NCI-H1694 (cell line): ENCODE data around the gene RALGPS1.
A peak's percentile ranks its signal among the peaks of the same experiment; 100 is the strongest.

Source experiments
- DNase-seq: peaks from one replicate; lab custom pipeline; 2025; lab: John Stamatoyannopoulos, UW

The RALGPS1 gene

DNA sequence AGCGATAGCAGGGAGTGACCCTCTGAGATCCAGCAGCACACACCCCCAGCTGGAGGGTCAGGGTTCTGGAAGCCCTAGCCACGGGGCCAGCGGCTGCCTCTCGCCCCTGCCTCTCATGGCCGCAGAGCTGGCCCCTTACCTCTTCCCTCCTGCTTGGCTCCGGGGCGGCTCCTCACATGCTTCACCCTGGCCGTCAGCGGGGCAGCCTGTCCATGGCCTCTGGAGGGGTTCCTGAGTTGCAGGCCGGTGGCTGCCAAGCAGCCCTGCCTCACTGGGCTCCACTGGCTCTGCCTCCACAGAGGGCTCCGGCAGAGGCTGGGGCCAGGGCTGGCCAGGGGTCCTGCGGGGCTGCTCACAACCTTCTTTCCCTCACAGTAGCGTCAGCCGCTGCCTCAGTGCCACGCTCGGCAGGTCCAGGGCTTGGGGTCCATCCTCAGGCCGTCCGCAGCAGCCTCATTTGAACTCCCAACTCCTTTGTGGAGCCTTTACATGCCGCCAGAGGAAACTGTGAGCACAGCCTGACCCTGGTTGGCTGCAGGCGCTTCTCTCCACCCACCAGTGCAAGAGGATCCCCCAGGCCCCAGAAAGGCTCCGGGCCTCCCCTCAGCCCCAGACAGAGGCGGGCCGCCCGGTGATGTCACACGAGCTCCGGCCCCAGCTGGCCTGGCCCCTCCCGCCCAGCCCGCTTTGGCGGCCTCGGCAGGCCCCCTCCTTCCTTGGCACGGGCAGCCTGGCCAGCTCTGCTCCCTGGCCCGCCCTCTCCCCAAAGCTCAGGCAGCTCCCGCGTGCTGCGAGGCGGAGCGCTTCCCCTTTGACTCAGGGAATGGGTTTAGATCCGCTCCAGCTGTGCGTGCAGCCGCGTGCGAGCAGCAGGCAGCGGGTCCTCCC lies 207.8 kb downstream of the RALGPS1 start, which contains the start of gene ANGPTL2:
ANGPTL2 (minus strand) TSS at position 460 of the 888 bp plus-strand sequence. CDS start 13,904 bp downstream, outside the sequence.
- peak; percentile 80 for DNase-seq

DNA sequence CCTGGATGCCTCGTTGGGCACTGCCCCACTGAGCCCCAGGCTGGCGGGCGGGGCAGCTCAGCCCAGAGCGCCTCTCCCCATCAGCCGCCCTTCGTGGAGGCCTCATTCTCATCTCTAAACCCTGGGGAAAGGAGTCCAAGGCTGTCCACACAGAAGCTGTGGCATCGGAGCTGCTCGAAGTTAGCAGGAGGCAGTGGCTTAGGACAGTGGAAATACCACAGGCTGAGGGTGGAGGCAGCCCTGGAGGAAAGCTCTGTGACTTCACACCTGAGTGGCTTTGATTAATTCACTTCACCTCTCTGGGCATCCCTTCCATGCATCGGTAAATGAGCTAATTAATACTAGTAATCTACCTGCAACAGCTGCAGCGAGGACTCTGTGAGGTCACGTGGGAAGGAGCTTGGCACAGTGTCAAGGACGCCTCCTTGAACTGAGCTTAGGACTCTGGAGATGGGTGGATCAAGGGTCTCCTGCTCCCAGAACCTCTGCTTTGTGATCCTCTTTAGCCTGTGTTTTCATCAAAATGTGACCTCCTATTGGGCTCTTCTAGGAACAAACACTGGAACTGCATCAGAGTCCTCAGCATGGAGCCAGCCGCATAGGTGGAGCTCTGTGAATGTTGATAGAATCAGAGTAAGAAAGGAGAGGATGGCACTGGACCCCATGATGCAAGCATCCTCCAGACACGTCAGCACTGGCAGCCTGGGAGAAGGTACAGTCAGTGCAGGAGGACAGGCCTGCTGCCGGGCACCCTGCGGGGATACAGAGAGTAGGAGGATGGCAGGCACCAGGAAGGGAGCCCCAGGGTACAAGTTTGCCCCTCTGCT lies 208.7 kb downstream of the RALGPS1 start:
- DNase-seq: no peak

DNA sequence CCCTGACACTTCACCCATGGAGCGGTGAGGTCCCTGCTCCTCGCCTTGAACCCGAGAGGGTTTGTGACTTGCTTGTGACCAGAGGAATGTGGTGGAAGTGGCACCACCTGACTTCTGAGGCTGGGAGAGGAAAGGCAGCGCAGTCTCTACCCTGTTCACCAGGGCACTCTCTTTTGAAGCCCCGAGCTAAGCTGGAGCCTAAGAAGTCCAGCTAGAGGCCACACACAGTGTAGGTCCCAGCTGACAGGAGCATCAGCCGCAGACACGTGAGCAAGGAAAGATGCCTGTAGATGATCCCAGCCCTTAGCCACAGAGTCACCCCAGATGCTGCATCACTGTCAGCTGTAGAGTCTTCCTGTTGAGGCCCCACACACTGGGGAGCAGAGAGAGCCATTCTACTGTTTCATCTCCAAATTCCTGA lies 209.5 kb downstream of the RALGPS1 start:
- no peak for DNase-seq

- no peak for DNase-seq
Observed at GRCh38 chr9:127124792-127125191, 210.2 kb downstream of the RALGPS1 start.

DNA sequence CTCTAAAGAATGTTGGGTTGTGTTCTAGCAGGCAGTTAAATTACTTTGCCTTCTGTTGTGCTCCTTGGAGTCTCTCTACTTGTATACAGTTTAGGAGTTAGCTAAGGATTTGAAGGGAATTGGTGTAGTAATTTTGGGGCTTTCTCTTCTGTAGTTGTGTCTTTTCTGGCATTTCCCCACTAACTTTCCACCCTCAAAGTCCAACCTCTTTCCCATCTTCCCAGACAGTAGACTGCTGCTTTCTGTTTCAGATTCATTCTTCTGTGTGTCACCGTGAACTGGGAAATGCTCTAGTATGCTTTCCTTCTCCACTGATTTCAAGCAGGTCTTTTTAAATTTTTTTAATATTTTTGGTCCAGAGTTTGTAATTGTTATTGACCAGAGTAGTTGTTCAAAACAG lies 212.4 kb downstream of the RALGPS1 start:
- no peak for DNase-seq

DNA sequence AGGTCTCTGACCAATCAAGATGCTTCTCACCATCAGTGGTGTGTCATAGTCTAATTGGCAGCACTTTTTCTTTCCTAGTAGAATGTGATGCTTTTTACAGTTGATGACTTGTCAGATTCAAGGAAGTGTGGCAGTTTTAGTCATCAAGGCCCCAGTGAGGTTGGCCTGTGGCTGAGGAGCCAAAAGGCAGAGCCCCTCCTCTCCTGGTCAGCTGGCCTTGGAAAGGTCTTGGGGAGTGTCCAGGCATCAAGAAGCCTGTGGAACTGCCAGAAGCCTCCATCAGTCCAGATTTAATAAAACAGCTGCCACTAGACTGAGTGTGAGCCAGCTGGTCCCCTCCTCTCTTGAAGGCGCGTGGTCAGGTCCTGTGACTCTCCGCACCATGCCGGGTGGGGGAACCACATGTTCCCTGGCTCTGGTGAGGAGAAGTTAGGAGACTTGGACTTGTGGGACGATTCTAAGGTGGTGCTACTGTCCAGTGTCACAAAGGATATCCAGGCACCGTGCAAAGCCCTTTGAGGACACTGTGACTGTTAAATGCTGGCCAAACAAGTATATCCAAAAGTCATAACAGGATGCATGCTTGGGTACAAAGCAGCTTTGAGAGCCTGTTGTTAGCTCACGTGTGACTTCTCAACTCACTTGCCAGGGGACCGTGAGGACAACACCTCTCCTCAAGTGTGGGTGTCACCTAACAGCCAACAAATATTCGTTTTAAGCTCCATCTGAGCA lies 213.9 kb downstream of the RALGPS1 start:
- no peak for DNase-seq

DNA sequence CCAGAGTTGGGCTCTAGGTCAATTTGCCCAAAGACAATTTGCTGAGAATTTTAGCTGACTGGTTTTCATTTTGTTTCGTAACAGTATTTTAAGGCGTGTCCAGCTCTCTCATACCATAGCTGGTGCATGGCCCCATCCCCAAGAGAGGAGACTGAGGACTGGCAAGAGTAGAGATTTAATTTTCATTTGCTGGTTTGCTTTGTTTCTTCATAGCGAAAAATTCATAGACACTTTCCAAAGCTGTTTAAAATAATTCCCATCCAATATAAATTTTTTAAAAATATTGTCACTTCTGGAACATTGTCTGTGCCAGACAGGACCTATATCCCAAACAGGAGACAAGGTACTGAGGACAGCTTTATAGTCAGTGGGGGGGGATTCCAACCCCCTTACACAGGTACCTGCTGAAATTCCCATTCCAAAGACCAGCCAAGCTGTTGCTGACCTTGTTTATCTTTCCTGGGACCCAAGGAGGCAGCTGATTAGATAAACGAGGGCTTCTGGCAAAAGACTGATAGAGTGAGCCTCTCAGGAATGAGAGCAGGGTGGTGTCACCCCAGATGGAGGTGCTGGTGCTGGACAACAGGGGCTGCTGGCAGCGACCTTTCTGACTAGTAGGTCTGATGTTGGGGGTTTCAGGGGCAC lies 214.6 kb downstream of the RALGPS1 start:
- DNase-seq: no peak

DNA sequence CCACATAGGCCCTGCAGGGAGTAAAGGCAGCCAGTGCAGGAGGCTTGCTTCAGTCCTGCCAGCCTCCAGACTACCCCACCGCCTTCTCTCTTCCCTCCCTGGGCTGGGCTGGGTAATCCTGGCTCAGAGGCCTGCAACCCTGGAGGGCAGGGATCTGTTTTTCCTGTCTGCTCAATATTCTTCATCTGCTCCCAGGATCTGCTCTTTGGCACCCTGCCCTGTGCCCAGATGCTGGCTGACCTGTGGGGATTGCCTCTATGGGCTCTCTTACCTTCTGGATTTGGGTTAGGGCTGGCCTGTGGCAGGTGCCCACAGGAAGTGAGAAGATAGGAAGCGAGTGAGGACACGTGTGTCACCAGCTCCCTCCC lies 215.1 kb downstream of the RALGPS1 start:
- no peak for DNase-seq

GRCh38 chr9:127130235-127130634 lies 215.7 kb downstream of the RALGPS1 start:
- no peak for DNase-seq

GRCh38 chr9:127130661-127131538 lies 216.3 kb downstream of the RALGPS1 start:
- DNase-seq: peak; percentile 89

DNA sequence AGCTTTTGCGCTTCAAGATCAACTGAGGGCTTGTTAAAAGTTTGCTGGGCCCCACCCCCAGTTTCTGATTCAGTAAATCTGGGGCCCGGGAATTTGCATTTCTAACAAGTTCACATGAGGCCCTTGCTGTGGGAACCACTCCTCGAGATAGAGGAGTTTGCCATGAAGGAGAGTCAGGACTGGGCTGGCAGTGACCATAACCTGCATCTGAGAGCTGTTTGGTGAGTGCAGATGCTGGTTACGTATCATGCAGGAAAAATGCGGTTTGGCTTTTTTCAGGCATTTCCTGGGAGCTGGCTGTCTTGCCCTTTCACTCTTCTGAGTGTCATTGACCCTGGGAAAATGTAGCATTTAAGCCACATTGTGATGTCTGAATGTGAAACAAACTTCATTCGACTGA lies 217.3 kb downstream of the RALGPS1 start:
- DNase-seq: no peak

GRCh38 chr9:127132375-127132774 lies 217.8 kb downstream of the RALGPS1 start:
- no peak for DNase-seq

GRCh38 chr9:127132921-127133647 lies 218.5 kb downstream of the RALGPS1 start:
- DNase-seq: peak; percentile 30

DNA sequence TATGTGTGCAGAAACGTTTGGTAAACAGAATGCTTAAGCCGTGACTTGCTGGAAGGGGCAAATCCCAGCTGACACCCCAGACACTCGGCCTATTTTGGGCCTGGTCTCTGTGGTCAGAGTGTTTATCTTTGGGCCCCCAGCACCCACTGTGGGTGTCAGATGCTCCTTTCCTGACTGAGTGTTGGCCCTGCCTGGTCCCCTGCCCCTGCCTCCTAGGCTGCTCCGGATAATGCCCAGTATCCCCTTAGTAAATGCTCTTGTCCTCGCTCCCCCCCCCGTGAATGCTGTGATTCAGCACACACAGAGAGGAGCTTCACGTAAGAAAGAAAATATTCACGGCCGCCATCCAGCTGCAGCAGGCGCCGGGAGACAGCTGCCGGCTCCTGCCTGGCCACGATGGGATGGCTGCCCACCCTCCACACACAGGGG lies 219.2 kb downstream of the RALGPS1 start:
- no peak for DNase-seq

DNA sequence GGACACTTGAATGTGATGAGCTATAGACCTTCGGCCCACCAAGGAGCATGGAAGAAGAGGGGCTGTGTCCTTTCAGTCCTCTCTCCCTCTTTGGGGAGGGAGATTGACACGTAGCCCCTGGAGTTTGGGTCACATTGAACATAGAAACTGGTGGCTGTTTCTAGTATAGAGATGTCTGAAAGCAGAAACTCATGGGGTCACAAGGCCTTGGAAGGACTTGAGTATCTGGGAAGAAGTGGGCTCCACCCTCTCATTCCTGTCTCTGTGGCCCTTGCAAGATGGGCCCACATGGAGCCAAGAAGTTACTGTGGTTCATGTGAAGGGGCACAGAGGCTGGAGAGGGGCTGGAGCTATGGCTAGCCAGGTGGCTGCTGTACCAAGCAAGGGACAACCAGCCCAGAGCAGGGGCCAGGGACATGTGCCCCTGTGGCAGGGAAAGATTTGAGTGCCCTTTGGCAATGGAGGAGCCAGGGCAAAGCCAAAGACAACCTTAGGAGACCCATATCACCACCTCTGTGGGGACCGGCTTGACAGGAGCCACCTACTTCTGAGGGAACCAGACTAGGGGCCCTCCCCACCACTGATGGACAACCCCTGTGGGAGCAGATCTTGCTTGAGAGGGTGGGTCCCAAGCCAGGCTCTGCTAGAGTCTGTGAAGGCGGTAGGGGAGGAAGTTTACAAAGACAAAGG lies 220.6 kb downstream of the RALGPS1 start:
- DNase-seq: no peak

DNA sequence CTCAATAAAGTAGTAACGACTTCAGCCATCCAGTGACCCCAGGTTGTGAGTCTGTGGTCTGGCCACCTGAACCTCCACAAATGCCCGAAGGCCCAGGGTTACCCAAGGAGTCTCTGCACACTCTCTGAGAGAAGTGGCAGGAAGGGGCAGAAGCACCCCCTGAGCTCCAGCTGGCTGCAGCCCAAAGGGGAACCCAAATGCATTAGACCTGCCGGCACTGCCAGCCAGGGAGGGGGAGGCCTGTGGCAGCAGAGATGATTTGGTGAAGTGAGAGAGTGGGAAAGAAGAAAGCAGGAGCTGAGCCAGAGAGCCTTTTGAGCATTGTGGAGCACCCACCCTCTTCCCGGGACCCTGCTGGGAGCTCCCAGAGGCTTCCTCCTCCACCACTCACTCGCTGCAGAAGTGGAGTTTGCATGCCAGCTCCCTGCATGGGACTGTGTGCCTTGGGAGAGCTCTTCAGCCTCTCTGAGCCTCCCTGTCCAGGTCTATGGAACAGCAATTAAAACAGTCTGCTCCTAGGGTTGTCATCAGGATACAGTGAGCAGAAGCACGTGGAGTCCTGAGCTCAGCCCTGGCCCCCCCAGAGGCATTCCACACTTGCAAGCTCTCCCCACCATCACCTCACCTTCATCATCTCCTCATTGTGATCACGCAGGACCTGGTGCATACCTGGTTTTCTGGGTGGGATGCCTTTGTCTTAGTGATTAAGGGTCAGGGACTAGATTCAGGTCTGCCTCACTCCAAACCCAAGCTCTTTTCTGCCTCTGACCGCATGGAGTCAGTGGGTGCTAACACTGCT lies 221.7 kb downstream of the RALGPS1 start:
- DNase-seq: no peak

DNA sequence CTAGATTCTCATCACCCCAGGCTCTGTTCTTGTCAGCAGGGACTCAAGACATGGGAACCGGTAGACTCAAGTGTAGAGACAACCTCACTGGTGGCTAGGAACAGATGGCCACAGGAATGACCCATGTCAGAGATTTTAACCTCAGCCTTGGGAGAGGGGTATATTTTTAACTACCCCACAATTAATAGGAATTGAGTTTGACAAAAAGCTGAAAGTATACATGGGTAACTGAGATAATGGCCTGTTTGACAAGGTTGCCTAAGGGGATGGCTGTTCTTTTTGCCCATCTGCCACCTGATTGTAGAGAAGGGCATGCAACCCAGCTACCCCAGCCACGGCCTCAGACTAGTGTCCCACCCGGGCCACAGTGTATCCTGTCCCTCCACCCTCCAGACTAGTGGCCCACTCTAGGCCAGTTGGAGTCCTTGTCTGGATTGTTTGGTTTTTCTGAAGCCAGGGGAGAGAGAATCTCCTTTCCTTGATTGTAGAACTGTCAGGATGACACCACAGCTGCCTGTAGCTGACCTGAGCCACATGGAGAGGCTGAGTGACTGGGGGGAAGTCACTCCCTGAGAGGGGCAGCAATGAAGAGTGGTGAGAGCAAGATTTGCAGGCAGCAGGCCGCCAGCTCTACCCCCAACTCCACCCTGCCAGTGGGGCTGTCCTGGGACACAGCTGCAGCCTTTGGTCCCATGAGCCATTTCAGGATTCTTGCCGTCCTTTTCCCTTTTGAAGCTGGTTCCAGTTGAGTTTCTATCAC lies 222.5 kb downstream of the RALGPS1 start:
- DNase-seq: no peak
